CMK (cell line): ENCODE data around the gene PRRT1.
"Not testable (repeated sequence)": the region's sequence is repeated elsewhere in the genome, so short reads cannot be mapped to it uniquely, and the experiment has no call there.

Experiments
- DNase-seq: peaks from one replicate; pipeline ENCODE4 v3.0.0-alpha.2; 2010; ENCODE audit warnings: low read depth

The PRRT1 gene

GRCh38 chr6:32149932-32150870, 1.5 kb downstream of the PRRT1 start:
- DNase-seq = no peak

GRCh38 chr6:32149092-32149755, 2.5 kb downstream of the PRRT1 start:
- no peak for DNase-seq

- DNase-seq = no peak
Observed at GRCh38 chr6:32148289-32149091, 3.2 kb downstream of the PRRT1 start.

GRCh38 chr6:32147401-32148132, 4.2 kb downstream of the PRRT1 start:
- no peak for DNase-seq

- DNase-seq = no peak
Observed at GRCh38 chr6:32146687-32147086, 5.1 kb downstream of the PRRT1 start.

GRCh38 chr6:32146287-32146686, 5.5 kb downstream of the PRRT1 start:
- DNase-seq = no peak

- not testable (repeated sequence) for DNase-seq
Observed at GRCh38 chr6:32144238-32144637, 7.5 kb downstream of the PRRT1 start.

GRCh38 chr6:32140420-32141046, 11.2 kb downstream of the PRRT1 start:
- no peak for DNase-seq

- DNase-seq = no peak
Observed at GRCh38 chr6:32139590-32139989, 12.1 kb downstream of the PRRT1 start.

- DNase-seq = no peak
Observed at GRCh38 chr6:32137454-32137853, 14.3 kb downstream of the PRRT1 start.

- no peak for DNase-seq
Observed at GRCh38 chr6:32133786-32134185, 18.0 kb downstream of the PRRT1 start.

GRCh38 chr6:32132110-32132509, 19.6 kb downstream of the PRRT1 start:
- DNase-seq = no peak

- no peak for DNase-seq
Observed at GRCh38 chr6:32131439-32131948, 20.2 kb downstream of the PRRT1 start.

- DNase-seq = no peak
Observed at GRCh38 chr6:32129297-32130088, 22.2 kb downstream of the PRRT1 start.

GRCh38 chr6:32128751-32129296, 22.9 kb downstream of the PRRT1 start:
- no peak for DNase-seq

- peak; percentile 98 for DNase-seq
Observed at GRCh38 chr6:32127717-32128592, 23.8 kb downstream of the PRRT1 start, which contains the start of gene ATF6B. TSS of gene ATF6B (minus strand) at chr6:32128246. CDS start at chr6:32128207, 39 bp downstream.

GRCh38 chr6:32127409-32127716, 24.4 kb downstream of the PRRT1 start:
- no peak for DNase-seq

GRCh38 chr6:32126880-32127279, 24.9 kb downstream of the PRRT1 start:
- no peak for DNase-seq

- DNase-seq = no peak
Observed at GRCh38 chr6:32123681-32124080, 28.1 kb downstream of the PRRT1 start.
